ENCODE measurements around the gene ZHX3. TPM values are rescaled to one million over a fixed set of nuclear protein-coding genes. Genes with fewer than 3 reads are reported as not detected.

Gene ZHX3
- total and polyA plus RNA-seq, 9 of the 15 experiments (the other 6 are each of a cell fraction or from before 2014, with no cell fraction given) = 0.80 to 14.6 (median 4.9) TPM

GRCh38 chr20:41320976-41321375 is 3.4 kb upstream of the ZHX3 start (continued):
- TF ChIP-seq VEZF1 (CRISPR knock-in tag; IDR thresholded peaks at IDR 0.05) = no peak
- TF ChIP-seq RBM17 (IDR thresholded peaks at IDR 0.05; ENCODE audit: borderline replicate concordance, low read depth, low read length) = no peak
- no peak for TF ChIP-seq E2F5 (CRISPR knock-in tag; IDR thresholded peaks at IDR 0.05)
- no peak for TF ChIP-seq CEBPB (tag; IDR thresholded peaks at IDR 0.05)
- TF ChIP-seq KHSRP (IDR thresholded peaks at IDR 0.05) = no peak

DNA sequence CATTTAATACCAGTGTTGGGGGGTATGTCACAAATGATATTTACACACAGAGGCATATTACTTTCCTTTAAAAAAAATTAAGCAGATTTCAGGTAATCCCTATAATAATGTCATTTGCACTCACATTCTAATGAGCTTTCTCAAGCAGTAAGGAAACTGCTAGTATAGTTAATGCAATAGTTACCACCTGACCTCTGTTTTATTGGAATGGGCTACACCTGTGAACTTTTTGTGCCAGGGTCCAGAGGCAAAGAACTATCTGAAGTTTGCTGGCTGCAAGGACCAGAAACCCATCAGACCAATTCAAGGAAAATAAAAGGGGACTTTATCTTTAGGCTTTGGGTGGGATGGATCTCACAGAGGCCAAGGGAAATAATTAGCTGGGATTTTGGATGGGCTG is 2.9 kb upstream of the ZHX3 start:
- intact Hi-C loops (cut with micrococcal nuclease) = no loop called here
- POLR2A ChIA-PET = no interaction called here
- no TSS peak for BruUV-seq (replicated peaks)
- no peak overlapping the region for H3K27ac ChIP-seq (ENCODE audit: extremely low read depth, low read depth, low read length)
- in situ Hi-C loops (cut with MboI) = no loop called here
- no peak overlapping the region for H3K9ac ChIP-seq (ENCODE audit: insufficient read depth in 1 of 2, low read depth in 2 of 2, low read length in 2 of 2)
- H3K4me2 ChIP-seq (ENCODE audit: insufficient read depth, low read length) = no peak overlapping the region
- no peak overlapping the region for H2AFZ ChIP-seq (ENCODE audit: low read depth, low read length)
- no peak overlapping the region for H3K4me3 ChIP-seq
- ATAC-seq (no peak), DNase-seq (ENCODE audit: extremely low read depth in 1 of 4, low spot score in 3 of 4) (no peak), FAIRE-seq (no peak)
- peaks cover 5 to 17% of the 10 kb centered on the region in 2 experiments; a peak in 4 of 5 replicates for H3K4me1 ChIP-seq (replicated peaks in 1 of 2; ENCODE audit: control insufficient read depth in 2 of 2, insufficient read depth in 2 of 2, low read length in 2 of 2)
- CTCF ChIA-PET (ENCODE audit: low intra/inter-chr PET ratio) = no interaction called here
- no peaks in the 10 kb centered on the region for H3K9me1 ChIP-seq (ENCODE audit: control insufficient read depth, insufficient read depth, low read length)
- no peaks in the 10 kb centered on the region for H3K27me3 ChIP-seq (ENCODE audit: control insufficient read depth in 2 of 2, insufficient read depth in 2 of 2, low read length in 2 of 2)
- peaks cover 16% of the 10 kb centered on the region for H3K79me2 ChIP-seq (ENCODE audit: control insufficient read depth, insufficient read depth, low read length)
- no peaks in the 10 kb centered on the region for H4K20me1 ChIP-seq (replicated peaks; ENCODE audit: control insufficient read depth, insufficient read depth, low read length)
- no peaks in the 10 kb centered on the region for H3K9me3 ChIP-seq (replicated peaks; ENCODE audit: control insufficient read depth, insufficient read depth, low read depth, low read length)
- no peaks in the 10 kb centered on the region for H3K36me3 ChIP-seq (ENCODE audit: control insufficient read depth, insufficient read depth, low read length)
- TF ChIP-seq, protein P1, sequence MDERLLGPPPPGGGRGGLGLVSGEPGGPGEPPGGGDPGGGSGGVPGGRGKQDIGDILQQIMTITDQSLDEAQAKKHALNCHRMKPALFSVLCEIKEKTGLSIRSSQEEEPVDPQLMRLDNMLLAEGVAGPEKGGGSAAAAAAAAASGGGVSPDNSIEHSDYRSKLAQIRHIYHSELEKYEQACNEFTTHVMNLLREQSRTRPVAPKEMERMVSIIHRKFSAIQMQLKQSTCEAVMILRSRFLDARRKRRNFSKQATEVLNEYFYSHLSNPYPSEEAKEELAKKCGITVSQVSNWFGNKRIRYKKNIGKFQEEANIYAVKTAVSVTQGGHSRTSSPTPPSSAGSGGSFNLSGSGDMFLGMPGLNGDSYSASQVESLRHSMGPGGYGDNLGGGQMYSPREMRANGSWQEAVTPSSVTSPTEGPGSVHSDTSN (CRISPR knock-in tag; IDR thresholded peaks at IDR 0.05; ENCODE audit: low read depth) = no peak
- TF ChIP-seq, protein P1 (tag; conservative IDR thresholded peaks at IDR 0.05; ENCODE audit: low read depth) = no peak
- TF ChIP-seq ZBTB5 (IDR thresholded peaks at IDR 0.05) (no peak), ZBTB7A (IDR thresholded peaks at IDR 0.05; ENCODE audit: borderline replicate concordance, control insufficient read depth, low read depth, low read length) (no peak), DEAF1 (CRISPR knock-in tag; IDR thresholded peaks at IDR 0.05) (no peak), PRPF4 (IDR thresholded peaks at IDR 0.05; ENCODE audit: insufficient read depth, low read depth, low read length, poor library complexity, severe bottlenecking) (no peak), BRCA1 (IDR thresholded peaks at IDR 0.05) (no peak), BRCA1 (CRISPR knock-in tag; IDR thresholded peaks at IDR 0.05) (no peak), GATAD2A (IDR thresholded peaks at IDR 0.05) (no peak)
